MM.1S (cell line): ENCODE results near the gene ST8SIA5.

Source experiments
- DNase-seq: peaks from one replicate; pipeline ENCODE4 v3.0.0-alpha.2; 2015
- H2AFZ ChIP-seq: fragments of 300-600 bp; sonication (generic); 2 replicates; pipeline ENCODE4 v1.6.0; 2016; ENCODE audit warnings: antibody characterized with exemption, low read length
- H3F3A ChIP-seq: fragments of 300-600 bp; sonication (generic); 2 replicates; pipeline ENCODE4 v1.6.1; 2016; ENCODE audit warnings: mild to moderate bottlenecking, antibody characterized with exemption, low read length, moderate library complexity, mixed read lengths; ENCODE audit not compliant: insufficient read depth
- H3K27ac ChIP-seq: fragments of 300-600 bp; sonication (generic); 2 replicates; pipeline ENCODE4 v1.5.1; 2016; ENCODE audit warnings: mild to moderate bottlenecking, low read length
- H3K27me3 ChIP-seq: fragments of 300-600 bp; sonication (generic); replicated peaks from 2 replicates; pipeline ENCODE4 v1.6.0; 2016; ENCODE audit warnings: low read length; ENCODE audit not compliant: insufficient read depth
- H3K36me3 ChIP-seq: fragments of 300-600 bp; sonication (generic); replicated peaks from 2 replicates; pipeline ENCODE4 v1.6.1; 2016; ENCODE audit warnings: mild to moderate bottlenecking, low read length, mixed read lengths; ENCODE audit not compliant: insufficient read depth
- H3K4me1 ChIP-seq: fragments of 300-600 bp; sonication (generic); 2 replicates; pipeline ENCODE4 v1.6.1; 2016; ENCODE audit warnings: low read length, mixed read lengths
- H3K4me2 ChIP-seq: fragments of 300-600 bp; sonication (generic); 2 replicates; pipeline ENCODE4 v1.6.0; 2016; ENCODE audit warnings: low read depth, low read length
- H3K4me3 ChIP-seq: fragments of 300-600 bp; sonication (generic); 2 replicates; pipeline ENCODE4 v1.5.1; 2016; ENCODE audit warnings: low read length, mixed read lengths
- H3K79me2 ChIP-seq: fragments of 300-600 bp; sonication (generic); 2 replicates; pipeline ENCODE4 v1.6.1; 2016; ENCODE audit warnings: mixed run types, low read length, mixed read lengths
- H3K9ac ChIP-seq: fragments of 300-600 bp; sonication (generic); 2 replicates; pipeline ENCODE4 v1.6.1; 2016; ENCODE audit warnings: low read length, mixed read lengths
- H3K9me2 ChIP-seq: fragments of 300-600 bp; sonication (generic); replicated peaks from 2 replicates; pipeline ENCODE4 v1.6.1; 2016; ENCODE audit warnings: mild to moderate bottlenecking, low read length, mixed read lengths; ENCODE audit not compliant: insufficient read depth
- H3K9me3 ChIP-seq: fragments of 300-600 bp; sonication (generic); replicated peaks from 2 replicates; pipeline ENCODE4 v1.6.1; 2016; ENCODE audit warnings: mild to moderate bottlenecking, low read length, mixed read lengths; ENCODE audit not compliant: insufficient read depth
- H4K20me1 ChIP-seq: fragments of 300-600 bp; sonication (generic); 2 replicates; pipeline ENCODE4 v1.6.1; 2016; ENCODE audit warnings: mild to moderate bottlenecking, low read length, moderate library complexity, mixed read lengths; ENCODE audit not compliant: insufficient read depth
- CTCF ChIP-seq: fragments of 300-600 bp; sonication (generic); IDR thresholded peaks from 2 replicates; pipeline ENCODE4 v1.5.1; 2016; ENCODE audit warnings: antibody characterized with exemption, low read length, mixed read lengths
- EZH2 ChIP-seq: fragments of 300-600 bp; sonication (generic); optimal IDR thresholded peaks from 2 replicates; pipeline ENCODE3; 2017; ENCODE audit warnings: low read depth, mild to moderate bottlenecking, antibody characterized with exemption, low read length, mixed read lengths
- EZH2phosphoT487 ChIP-seq: fragments of 300-600 bp; sonication (generic); IDR thresholded peaks from 2 replicates; pipeline ENCODE4 v1.6.1; 2018; ENCODE audit warnings: antibody characterized with exemption, low read length

Gene ST8SIA5

GRCh38 chr18:46718501-46719341, 38.1 kb downstream of the ST8SIA5 start:
- H3F3A ChIP-seq, result no peaks in the 10 kb centered on the region
- no peak for DNase-seq
- no peak overlapping the region for H3K9ac ChIP-seq
- no peaks in the 10 kb centered on the region for H3K9me2 ChIP-seq
- no peaks in the 10 kb centered on the region for H4K20me1 ChIP-seq
- H3K27me3 ChIP-seq, result no peaks in the 10 kb centered on the region
- no peak overlapping the region for H3K4me2 ChIP-seq
- no peaks in the 10 kb centered on the region for H3K4me1 ChIP-seq
- H3K36me3 ChIP-seq, result no peaks in the 10 kb centered on the region
- no peaks in the 10 kb centered on the region for H3K79me2 ChIP-seq
- no peaks in the 10 kb centered on the region for H3K9me3 ChIP-seq
- TF ChIP-seq EZH2phosphoT487, result no peak
- no peak for TF ChIP-seq CTCF
- no peak for TF ChIP-seq EZH2
- H3K27ac ChIP-seq, result no peak overlapping the region
- H2AFZ ChIP-seq, result no peak overlapping the region
- H3K4me3 ChIP-seq, result no peak overlapping the region

- Histone ChIP-seq H3K36me3 (no peaks in the 10 kb centered on the region), H3K79me2 (no peaks in the 10 kb centered on the region), H3K4me3 (no peak overlapping the region), H3K4me1 (no peaks in the 10 kb centered on the region), H3K27me3 (no peaks in the 10 kb centered on the region), H3K4me2 (no peak overlapping the region), H4K20me1 (no peaks in the 10 kb centered on the region), H3K9ac (no peak overlapping the region), H3K27ac (no peak overlapping the region), H3F3A (no peaks in the 10 kb centered on the region), H3K9me2 (no peaks in the 10 kb centered on the region), H2AFZ (no peak overlapping the region), H3K9me3 (no peaks in the 10 kb centered on the region)
- TF ChIP-seq EZH2 (no peak), CTCF (no peak), EZH2phosphoT487 (no peak)
- DNase-seq, result no peak
These were observed 40.0 kb downstream of the ST8SIA5 start for GRCh38 chr18:46716827-46717226.

- H2AFZ ChIP-seq, result no peak overlapping the region
These were observed 40.5 kb downstream of the ST8SIA5 start for GRCh38 chr18:46716336-46716735.

More at GRCh38 chr18:46716336-46716735, 40.5 kb downstream of the ST8SIA5 start:
- Histone ChIP-seq H3K79me2 (no peaks in the 10 kb centered on the region), H3K4me2 (no peak overlapping the region), H3K27me3 (no peaks in the 10 kb centered on the region), H3K4me1 (no peaks in the 10 kb centered on the region), H3K9me3 (no peaks in the 10 kb centered on the region), H4K20me1 (no peaks in the 10 kb centered on the region), H3K9me2 (no peaks in the 10 kb centered on the region), H3K27ac (no peak overlapping the region), H3K9ac (no peak overlapping the region), H3K4me3 (no peak overlapping the region), H3K36me3 (no peaks in the 10 kb centered on the region), H3F3A (no peaks in the 10 kb centered on the region)
- no peak for TF ChIP-seq EZH2
- TF ChIP-seq EZH2phosphoT487, result no peak
- no peak for TF ChIP-seq CTCF
- no peak for DNase-seq
